WERI-Rb-1 (cell line): Measurements from ENCODE around the gene PIERCE2.

Experiments used
- DNase-seq: peaks from one replicate; pipeline ENCODE4 v3.0.0-alpha.2; 2020
- H3K27ac ChIP-seq: fragments of 250-450 bp; sonication (Bioruptor Pico); 2 replicates; pipeline ENCODE4 v1.5.1; 2020; ENCODE audit warnings: mild to moderate bottlenecking, moderate library complexity
- H3K27me3 ChIP-seq: fragments of 250-450 bp; sonication (Bioruptor Pico); 2 replicates; pipeline ENCODE4 v1.5.1; 2021; ENCODE audit warnings: mild to moderate bottlenecking, low read depth, moderate library complexity; ENCODE audit not compliant: insufficient read depth, severe bottlenecking
- H3K36me3 ChIP-seq: fragments of 250-450 bp; sonication (Bioruptor Pico); 2 replicates; pipeline ENCODE4 v1.5.1; 2020; ENCODE audit warnings: mild to moderate bottlenecking, moderate library complexity
- H3K4me3 ChIP-seq: 2 replicates; pipeline ENCODE4 v1.5.1; 2011; ENCODE audit warnings: low read depth, mild to moderate bottlenecking, control low read depth, low read length
- H3K9me3 ChIP-seq: fragments of 250-450 bp; sonication (Bioruptor Pico); 2 replicates; pipeline ENCODE4 v1.5.1; 2021; ENCODE audit warnings: mild to moderate bottlenecking, moderate library complexity; ENCODE audit not compliant: severe bottlenecking
- TF ChIP-seq, protein P1 (sequence below): IDR thresholded peaks from 2 replicates; pipeline ENCODE4 v1.5.1; 2011; ENCODE audit warnings: low read depth, mild to moderate bottlenecking, control low read depth, inconsistent platforms, low read length

The PIERCE2 gene, protein sequence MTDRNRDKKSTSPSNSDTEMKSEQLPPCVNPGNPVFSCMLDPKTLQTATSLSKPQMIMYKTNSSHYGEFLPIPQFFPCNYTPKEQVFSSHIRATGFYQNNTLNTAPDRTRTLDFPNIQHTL

GRCh38 chr15:55408012-55408928 lies at the start of gene PIERCE2, which contains the start of gene CCPG1:
Gene PIERCE2 (plus strand): TSS chr15:55408495. CDS start chr15:55408769, 274 bp downstream.
Gene CCPG1 (minus strand): TSS chr15:55408359. CDS start chr15:55389424, 18,935 bp downstream.
- peak within 1 kb of the TSS; percentile 58 for H3K4me3 ChIP-seq
- no peaks in the 10 kb centered on the region for H3K27me3 ChIP-seq
- TF ChIP-seq, protein P1, sequence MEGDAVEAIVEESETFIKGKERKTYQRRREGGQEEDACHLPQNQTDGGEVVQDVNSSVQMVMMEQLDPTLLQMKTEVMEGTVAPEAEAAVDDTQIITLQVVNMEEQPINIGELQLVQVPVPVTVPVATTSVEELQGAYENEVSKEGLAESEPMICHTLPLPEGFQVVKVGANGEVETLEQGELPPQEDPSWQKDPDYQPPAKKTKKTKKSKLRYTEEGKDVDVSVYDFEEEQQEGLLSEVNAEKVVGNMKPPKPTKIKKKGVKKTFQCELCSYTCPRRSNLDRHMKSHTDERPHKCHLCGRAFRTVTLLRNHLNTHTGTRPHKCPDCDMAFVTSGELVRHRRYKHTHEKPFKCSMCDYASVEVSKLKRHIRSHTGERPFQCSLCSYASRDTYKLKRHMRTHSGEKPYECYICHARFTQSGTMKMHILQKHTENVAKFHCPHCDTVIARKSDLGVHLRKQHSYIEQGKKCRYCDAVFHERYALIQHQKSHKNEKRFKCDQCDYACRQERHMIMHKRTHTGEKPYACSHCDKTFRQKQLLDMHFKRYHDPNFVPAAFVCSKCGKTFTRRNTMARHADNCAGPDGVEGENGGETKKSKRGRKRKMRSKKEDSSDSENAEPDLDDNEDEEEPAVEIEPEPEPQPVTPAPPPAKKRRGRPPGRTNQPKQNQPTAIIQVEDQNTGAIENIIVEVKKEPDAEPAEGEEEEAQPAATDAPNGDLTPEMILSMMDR = peak; percentile 59; the same call in 1 of the 2 replicates
- peak; percentile 95 for DNase-seq
- H3K27ac ChIP-seq = peak within 1 kb of the TSS; percentile 82
- H3K36me3 ChIP-seq = no peaks in the 10 kb centered on the region
- no peaks in the 10 kb centered on the region for H3K9me3 ChIP-seq

- Histone ChIP-seq H3K36me3 (no peaks in the 10 kb centered on the region), H3K4me3 (no peak overlapping the region), H3K27me3 (no peaks in the 10 kb centered on the region), H3K27ac (no peak overlapping the region), H3K9me3 (no peaks in the 10 kb centered on the region)
- no peak for DNase-seq
- TF ChIP-seq, protein P1 = no peak
These were observed 48.0 kb upstream of the PIERCE2 start for GRCh38 chr15:55360256-55360655.

DNA sequence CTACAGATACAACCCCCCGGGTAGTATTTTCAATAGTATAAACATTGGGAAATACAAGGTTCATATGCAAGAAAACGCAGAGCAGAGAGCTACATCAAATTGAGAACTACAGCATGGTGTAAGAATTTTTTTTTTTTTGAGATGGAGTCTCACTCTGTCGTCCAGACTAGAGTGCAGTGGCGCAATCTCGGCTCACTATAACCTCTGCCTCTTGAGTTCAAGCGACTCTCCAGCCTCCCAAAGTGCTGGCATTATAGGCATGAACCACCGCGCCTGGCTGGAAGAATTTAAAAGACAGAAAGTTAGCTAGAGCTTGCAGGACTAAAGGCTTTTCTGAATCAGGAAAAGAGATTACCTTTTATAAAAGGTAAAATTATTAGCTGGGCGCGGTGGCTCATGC lies 47.2 kb upstream of the PIERCE2 start:
- TF ChIP-seq, protein P1 = no peak
- Histone ChIP-seq H3K4me3 (no peak overlapping the region), H3K9me3 (no peaks in the 10 kb centered on the region), H3K27me3 (no peaks in the 10 kb centered on the region), H3K36me3 (no peaks in the 10 kb centered on the region), H3K27ac (no peak overlapping the region)
- DNase-seq = no peak

GRCh38 chr15:55362641-55363040 lies 45.7 kb upstream of the PIERCE2 start:
- H3K27ac ChIP-seq = no peak overlapping the region
- TF ChIP-seq, protein P1 = no peak
- DNase-seq = no peak
- no peak overlapping the region for H3K4me3 ChIP-seq
- no peaks in the 10 kb centered on the region for H3K36me3 ChIP-seq
- H3K27me3 ChIP-seq = no peaks in the 10 kb centered on the region
- no peaks in the 10 kb centered on the region for H3K9me3 ChIP-seq

DNA sequence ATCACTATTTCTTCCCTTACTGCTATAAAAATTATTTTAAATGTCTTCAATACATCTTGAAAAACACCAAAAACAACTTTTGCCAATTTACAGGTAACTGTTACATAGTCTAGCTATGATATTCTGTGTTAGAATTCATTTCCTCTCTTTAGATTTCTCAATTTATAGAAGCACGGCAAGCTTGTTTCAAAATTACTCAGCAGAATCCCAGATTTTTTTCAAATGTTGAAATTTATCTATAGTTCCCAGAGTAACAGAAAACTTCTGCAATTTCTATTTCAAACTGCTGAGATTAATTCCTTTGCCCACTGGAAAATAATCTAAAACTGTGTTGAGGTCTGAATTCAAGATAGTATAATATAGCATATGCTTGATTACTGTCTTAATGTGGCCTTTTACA lies 41.3 kb upstream of the PIERCE2 start:
- H3K9me3 ChIP-seq = no peaks in the 10 kb centered on the region
- no peaks in the 10 kb centered on the region for H3K27me3 ChIP-seq
- DNase-seq = no peak
- TF ChIP-seq, protein P1 = no peak
- H3K36me3 ChIP-seq = peaks cover 6% of the 10 kb centered on the region
- no peak overlapping the region for H3K4me3 ChIP-seq
- H3K27ac ChIP-seq = no peak overlapping the region
